ENCODE results near the gene PIGL. TPM values are rescaled to one million over a fixed set of nuclear protein-coding genes. Genes with fewer than 3 reads are reported as not detected.
"Not testable (repeated sequence)": the region's sequence is repeated elsewhere in the genome, so short reads cannot be mapped to it uniquely, and the experiment has no call there.

PIGL gene
- total RNA-seq, 2 donors from 2014 or later: 22.5 to 74.0 TPM

- H3K27ac ChIP-seq: no peak overlapping the region
- H3K36me3 ChIP-seq: no peaks in the 10 kb centered on the region
- 95% methylated on average over 13 of the region's 13 CpGs for WGBS
Observed at GRCh38 chr17:16301963-16302855, 85.2 kb downstream of the PIGL start.

GRCh38 chr17:16302856-16303255 lies 85.8 kb downstream of the PIGL start:
- Histone ChIP-seq H3K9me3 (no peaks in the 10 kb centered on the region), H3K4me1 (replicated peaks) (no peaks in the 10 kb centered on the region), H3K27ac (no peak overlapping the region), H3K4me3 (no peak overlapping the region), H3K27me3 (replicated peaks; ENCODE audit: insufficient read depth) (no peaks in the 10 kb centered on the region), H3K36me3 (no peaks in the 10 kb centered on the region)
- 79% methylated on average over 4 of the region's 4 CpGs for WGBS
- intact Hi-C loops (cut with DNase I): no loop called here
- DNase-seq (ENCODE audit: low spot score): no peak
- no peak for TF ChIP-seq CTCF (IDR thresholded peaks at IDR 0.05)
- TF ChIP-seq POLR2A (IDR thresholded peaks at IDR 0.05): no peak
- no peak for TF ChIP-seq POLR2AphosphoS5 (IDR thresholded peaks at IDR 0.05)

More at GRCh38 chr17:16301963-16302855, 85.2 kb downstream of the PIGL start:
- TF ChIP-seq CTCF (IDR thresholded peaks at IDR 0.05) (no peak), POLR2A (IDR thresholded peaks at IDR 0.05) (no peak), POLR2AphosphoS5 (IDR thresholded peaks at IDR 0.05) (no peak)
- H3K4me1 ChIP-seq (replicated peaks): no peaks in the 10 kb centered on the region
- no peaks in the 10 kb centered on the region for H3K9me3 ChIP-seq
- no peak for DNase-seq (ENCODE audit: low spot score)
- no peak overlapping the region for H3K4me3 ChIP-seq
- no peaks in the 10 kb centered on the region for H3K27me3 ChIP-seq (replicated peaks; ENCODE audit: insufficient read depth)
- intact Hi-C loops (cut with DNase I): no loop called here

- 71% methylated on average over 3 of the region's 3 CpGs for WGBS
- DNase-seq (ENCODE audit: low spot score): no peak
- Histone ChIP-seq H3K27ac (no peak overlapping the region), H3K4me1 (replicated peaks) (no peaks in the 10 kb centered on the region), H3K36me3 (no peaks in the 10 kb centered on the region), H3K4me3 (no peak overlapping the region), H3K27me3 (replicated peaks; ENCODE audit: insufficient read depth) (no peaks in the 10 kb centered on the region), H3K9me3 (no peaks in the 10 kb centered on the region)
- TF ChIP-seq CTCF (IDR thresholded peaks at IDR 0.05) (no peak), POLR2AphosphoS5 (IDR thresholded peaks at IDR 0.05) (no peak), POLR2A (IDR thresholded peaks at IDR 0.05) (no peak)
- intact Hi-C loops (cut with DNase I): no loop called here
Observed at GRCh38 chr17:16304830-16305229, 87.8 kb downstream of the PIGL start.

GRCh38 chr17:16306211-16306610 lies 89.2 kb downstream of the PIGL start:
- intact Hi-C loops (cut with DNase I): no loop called here
- 93% methylated on average over 8 of the region's 8 CpGs for WGBS
- TF ChIP-seq CTCF (IDR thresholded peaks at IDR 0.05) (no peak), POLR2A (IDR thresholded peaks at IDR 0.05) (no peak), POLR2AphosphoS5 (IDR thresholded peaks at IDR 0.05) (no peak)
- H3K27me3 ChIP-seq (replicated peaks; ENCODE audit: insufficient read depth): no peaks in the 10 kb centered on the region
- no peaks in the 10 kb centered on the region for H3K9me3 ChIP-seq
- no peak overlapping the region for H3K27ac ChIP-seq
- DNase-seq (ENCODE audit: low spot score): no peak
- H3K36me3 ChIP-seq: no peaks in the 10 kb centered on the region
- no peak overlapping the region for H3K4me3 ChIP-seq
- H3K4me1 ChIP-seq (replicated peaks): no peaks in the 10 kb centered on the region

GRCh38 chr17:16312061-16312460 lies 95.1 kb downstream of the PIGL start:
- H3K4me1 ChIP-seq (replicated peaks); H3K36me3 ChIP-seq; H3K27me3 ChIP-seq (replicated peaks; ENCODE audit: insufficient read depth); DNase-seq (ENCODE audit: low spot score); H3K27ac ChIP-seq; H3K4me3 ChIP-seq; H3K9me3 ChIP-seq; intact Hi-C loops (cut with DNase I): not testable (repeated sequence)
- 96% methylated on average over 30 of the region's 34 CpGs for WGBS
